ENCODE results near the gene SORCS2. TPM values are rescaled to one million over a fixed set of nuclear protein-coding genes. Genes with fewer than 3 reads are reported as not detected.

Gene SORCS2
- total and polyA plus RNA-seq, 2 of the 13 experiments (the other 11 are each of a cell fraction or from before 2014, with no cell fraction given) = 0.82 to 1.0 TPM

DNA sequence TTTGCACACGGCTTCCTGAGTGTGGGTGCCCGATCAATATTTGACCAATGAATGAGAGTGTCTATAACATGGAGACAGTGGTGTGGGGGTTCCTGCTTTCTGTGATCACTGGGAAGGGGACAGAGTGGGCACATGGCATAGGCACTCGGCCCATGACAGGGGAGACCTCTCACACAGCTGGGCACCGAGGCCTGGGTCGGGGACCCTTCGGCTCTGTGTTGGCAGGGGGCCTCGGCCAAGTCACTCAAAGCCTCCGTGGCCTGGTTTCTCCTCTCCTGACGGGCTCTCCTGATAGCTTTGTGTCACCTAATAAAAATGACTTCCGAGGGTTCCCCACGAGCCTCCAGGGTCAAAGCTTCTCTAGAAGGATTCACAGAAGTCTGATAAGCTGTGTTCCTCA, 286.3 kb downstream of the SORCS2 start (continued):
- TF ChIP-seq ELF3 (CRISPR knock-in tag; IDR thresholded peaks at IDR 0.05) (no peak), CBX1 (IDR thresholded peaks at IDR 0.05; ENCODE audit: low read depth) (no peak), PPARG (CRISPR knock-in tag; conservative IDR thresholded peaks at IDR 0.05) (no peak), POLR2G (IDR thresholded peaks at IDR 0.05; ENCODE audit: low read depth, low read length) (no peak), ADNP (CRISPR knock-in tag; IDR thresholded peaks at IDR 0.05) (no peak), PCBP1 (IDR thresholded peaks at IDR 0.05; ENCODE audit: borderline replicate concordance, low read depth, low read length) (no peak), ZNF431 (CRISPR knock-in tag; IDR thresholded peaks at IDR 0.05; ENCODE audit: borderline replicate concordance, low read depth) (no peak)
- TF ChIP-seq, protein P1, sequence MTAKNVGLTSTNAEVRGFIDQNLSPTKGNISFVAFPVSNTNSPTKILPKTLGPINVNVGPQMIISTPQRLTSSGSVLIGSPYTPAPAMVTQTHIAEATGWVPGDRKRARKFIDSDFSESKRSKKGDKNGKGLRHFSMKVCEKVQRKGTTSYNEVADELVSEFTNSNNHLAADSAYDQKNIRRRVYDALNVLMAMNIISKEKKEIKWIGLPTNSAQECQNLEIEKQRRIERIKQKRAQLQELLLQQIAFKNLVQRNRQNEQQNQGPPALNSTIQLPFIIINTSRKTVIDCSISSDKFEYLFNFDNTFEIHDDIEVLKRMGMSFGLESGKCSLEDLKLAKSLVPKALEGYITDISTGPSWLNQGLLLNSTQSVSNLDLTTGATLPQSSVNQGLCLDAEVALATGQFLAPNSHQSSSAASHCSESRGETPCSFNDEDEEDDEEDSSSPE (CRISPR knock-in tag; IDR thresholded peaks at IDR 0.05) = no peak
- TF ChIP-seq, protein P2, sequence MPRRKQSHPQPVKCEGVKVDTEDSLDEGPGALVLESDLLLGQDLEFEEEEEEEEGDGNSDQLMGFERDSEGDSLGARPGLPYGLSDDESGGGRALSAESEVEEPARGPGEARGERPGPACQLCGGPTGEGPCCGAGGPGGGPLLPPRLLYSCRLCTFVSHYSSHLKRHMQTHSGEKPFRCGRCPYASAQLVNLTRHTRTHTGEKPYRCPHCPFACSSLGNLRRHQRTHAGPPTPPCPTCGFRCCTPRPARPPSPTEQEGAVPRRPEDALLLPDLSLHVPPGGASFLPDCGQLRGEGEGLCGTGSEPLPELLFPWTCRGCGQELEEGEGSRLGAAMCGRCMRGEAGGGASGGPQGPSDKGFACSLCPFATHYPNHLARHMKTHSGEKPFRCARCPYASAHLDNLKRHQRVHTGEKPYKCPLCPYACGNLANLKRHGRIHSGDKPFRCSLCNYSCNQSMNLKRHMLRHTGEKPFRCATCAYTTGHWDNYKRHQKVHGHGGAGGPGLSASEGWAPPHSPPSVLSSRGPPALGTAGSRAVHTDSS (CRISPR knock-in tag; conservative IDR thresholded peaks at IDR 0.05) = no peak
- TF ChIP-seq, protein P3, sequence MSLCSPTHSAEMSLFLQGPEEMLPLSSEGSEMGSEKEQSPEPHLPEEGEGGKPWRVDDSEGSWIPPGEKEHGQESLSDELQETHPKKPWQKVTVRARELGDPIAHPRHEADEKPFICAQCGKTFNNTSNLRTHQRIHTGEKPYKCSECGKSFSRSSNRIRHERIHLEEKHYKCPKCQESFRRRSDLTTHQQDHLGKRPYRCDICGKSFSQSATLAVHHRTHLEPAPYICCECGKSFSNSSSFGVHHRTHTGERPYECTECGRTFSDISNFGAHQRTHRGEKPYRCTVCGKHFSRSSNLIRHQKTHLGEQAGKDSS (CRISPR knock-in tag; IDR thresholded peaks at IDR 0.05; ENCODE audit: borderline replicate concordance, low read depth) = no peak

DNA sequence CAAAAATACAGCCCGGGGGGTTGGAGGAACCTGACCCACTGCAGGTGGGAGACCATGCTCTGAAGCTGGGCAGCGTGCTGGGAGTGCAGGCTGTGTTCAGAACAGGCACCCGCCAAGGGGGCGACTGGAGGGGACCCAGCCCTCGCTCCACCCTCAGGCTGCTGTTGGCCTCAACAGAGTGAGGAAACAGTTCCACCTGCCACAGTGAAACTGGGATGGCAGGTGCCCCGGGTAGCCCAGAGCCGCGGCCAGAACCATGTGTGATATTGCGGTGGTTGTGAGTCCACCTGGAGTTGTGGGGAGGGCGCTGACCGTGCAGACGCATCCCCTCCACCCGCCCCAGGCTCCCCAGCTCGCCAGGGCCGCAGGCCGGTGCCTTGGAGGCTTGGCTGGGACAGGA, 288.1 kb downstream of the SORCS2 start:
- WGBS (ENCODE audit: low lambda C conversion rate) = 19% methylated on average over 8 of the region's 16 CpGs
- Histone ChIP-seq H3K36me3 (replicated peaks in 1 of 2; ENCODE audit: control insufficient read depth in 1 of 2, insufficient read depth in 2 of 2, low read length in 2 of 2) (no peaks in the 10 kb centered on the region), H3K9ac (ENCODE audit: insufficient read depth, low read depth, low read length) (no peak overlapping the region), H3K27ac (ENCODE audit: extremely low read length, insufficient read depth, low read length) (no peak overlapping the region), H3K4me1 (ENCODE audit: insufficient read depth, low read length) (peaks cover 6% of the 10 kb centered on the region), H3K79me2 (ENCODE audit: insufficient read depth, low read length) (no peaks in the 10 kb centered on the region), H2AFZ (ENCODE audit: low read length) (no peak overlapping the region), H3K9me3 (ENCODE audit: low read length) (no peaks in the 10 kb centered on the region), H3K27me3 (ENCODE audit: control insufficient read depth in 1 of 2, insufficient read depth in 2 of 2, low read length in 2 of 2) (peaks cover 6 to 74% of the 10 kb centered on the region in 2 experiments), H4K20me1 (ENCODE audit: insufficient read depth, low read length) (no peaks in the 10 kb centered on the region), H3K4me2 (ENCODE audit: low read depth, low read length) (no peak overlapping the region), H3K4me3 (replicated peaks in 1 of 3; ENCODE audit: insufficient read depth in 1 of 3, low read depth in 2 of 3, low read length in 3 of 3) (no peak overlapping the region)
- FAIRE-seq (no peak), DNase-seq (ENCODE audit: low spot score) (no peak), ATAC-seq (no peak)
- CTCF ChIA-PET (ENCODE audit: low intra/inter-chr PET ratio, low total read pairs) = no interaction called here
- BruUV-seq (replicated peaks) = no TSS peak
- intact Hi-C loops (cut with micrococcal nuclease; ENCODE audit: unreplicated experiment) (no loop called here), in situ Hi-C loops (cut with HindIII; ENCODE audit: extremely low pct_ligation_motif_present, low pct_unique_long_range_greater_than_20kb) (no loop called here)
- POLR2A ChIA-PET = no interaction called here
- TF ChIP-seq, protein P4, sequence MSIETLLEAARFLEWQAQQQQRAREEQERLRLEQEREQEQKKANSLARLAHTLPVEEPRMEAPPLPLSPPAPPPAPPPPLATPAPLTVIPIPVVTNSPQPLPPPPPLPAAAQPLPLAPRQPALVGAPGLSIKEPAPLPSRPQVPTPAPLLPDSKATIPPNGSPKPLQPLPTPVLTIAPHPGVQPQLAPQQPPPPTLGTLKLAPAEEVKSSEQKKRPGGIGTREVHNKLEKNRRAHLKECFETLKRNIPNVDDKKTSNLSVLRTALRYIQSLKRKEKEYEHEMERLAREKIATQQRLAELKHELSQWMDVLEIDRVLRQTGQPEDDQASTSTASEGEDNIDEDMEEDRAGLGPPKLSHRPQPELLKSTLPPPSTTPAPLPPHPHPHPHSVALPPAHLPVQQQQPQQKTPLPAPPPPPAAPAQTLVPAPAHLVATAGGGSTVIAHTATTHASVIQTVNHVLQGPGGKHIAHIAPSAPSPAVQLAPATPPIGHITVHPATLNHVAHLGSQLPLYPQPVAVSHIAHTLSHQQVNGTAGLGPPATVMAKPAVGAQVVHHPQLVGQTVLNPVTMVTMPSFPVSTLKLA (IDR thresholded peaks at IDR 0.05) = no peak
